SK-MEL-5 (cell line): ENCODE measurements around the gene ZNF185. TPM values are rescaled to one million over a fixed set of nuclear protein-coding genes. Genes with fewer than 3 reads are reported as not detected.
A peak's percentile ranks its signal among the peaks of the same experiment; 100 is the strongest.

ENCODE experiments used
- DNase-seq: peaks from one replicate; pipeline ENCODE4 v3.0.0-alpha.2; 2016; ENCODE audit warnings: low read depth, low spot score
- in situ Hi-C: cut with HindIII; loops from 2 replicates; pipeline ENCODE4 v1.10.0; 2016; ENCODE audit warnings: low sequenced_read_pairs, high pct_unique_total_duplicates, low pct_unique_long_range_greater_than_20kb
- polyA plus RNA-seq, 2 experiments: library from polyadenylated mRNA; depleted of rRNA; stranded (reverse); fragments of >200 nt; gene quantifications; 2 replicates each; pipeline ENCODE4 v1.2.3, GENCODE V29; 2015
- total RNA-seq: library from RNA; depleted of rRNA; stranded (reverse); fragments of >200 nt; shearing (Covaris generic); gene quantifications from 2 replicates; pipeline ENCODE4 v1.2.3, GENCODE V29; 2014; rRNA removed

ZNF185 gene
- 0.56 and 0.92 TPM in 2 replicates for total RNA-seq
- 1.6 and 1.8 TPM in 2 replicates for polyA plus RNA-seq (2015; cell fraction: cytosol; rRNA removed)
- 0.65 and 0.86 TPM in 2 replicates for polyA plus RNA-seq (2015; cell fraction: nucleus; rRNA removed)

GRCh38 chrX:152897222-152898131, at the start of gene ZNF185:
Gene ZNF185, plus strand, starts transcription at chrX:152898067. Its CDS starts 16,423 bp downstream, at chrX:152914490.
- DNase-seq = no peak
- in situ Hi-C loops = no loop called here

DNA sequence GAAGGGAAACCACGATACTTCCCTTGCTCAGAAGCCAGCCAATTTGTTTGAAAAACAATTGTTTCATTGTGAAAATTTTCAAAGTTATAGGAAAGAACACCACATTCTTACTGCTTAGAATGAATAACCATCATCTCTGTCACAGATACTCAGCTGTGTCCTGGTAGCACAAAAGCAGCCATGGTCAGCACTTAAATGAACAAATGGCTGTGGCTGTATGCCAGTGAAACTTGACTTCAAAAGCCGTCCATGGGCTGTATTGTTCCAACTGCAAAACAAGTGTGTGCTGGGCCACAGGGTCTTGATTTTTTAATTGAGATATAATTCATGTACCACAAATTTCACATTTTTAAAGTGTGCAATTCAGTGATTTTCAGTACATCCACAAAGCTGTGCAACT, 47.4 kb upstream of the ZNF185 start:
- in situ Hi-C loops = no loop called here
- DNase-seq = no peak

GRCh38 chrX:152853986-152854385, 43.9 kb upstream of the ZNF185 start:
- in situ Hi-C loops = no loop called here
- no peak for DNase-seq

DNA sequence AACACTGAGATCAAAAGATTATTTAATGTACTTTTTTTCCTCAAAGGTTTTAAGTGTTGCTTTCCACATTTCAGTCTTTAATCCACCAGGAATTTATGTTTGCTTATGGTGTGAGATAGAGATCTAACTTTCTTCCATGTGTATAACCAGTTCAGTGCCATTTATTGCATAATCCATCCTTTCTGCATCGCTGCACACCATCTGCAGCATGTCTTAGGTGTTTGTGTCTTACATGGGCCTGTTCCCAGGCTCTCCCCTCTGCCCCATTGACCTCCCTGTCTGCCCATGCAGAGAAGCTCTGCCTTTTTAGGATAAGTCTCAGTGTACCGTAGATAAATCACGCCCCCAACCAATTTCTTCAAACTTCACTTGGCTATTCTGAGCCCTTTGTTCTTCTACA, 36.8 kb upstream of the ZNF185 start:
- DNase-seq = no peak
- in situ Hi-C loops = no loop called here

- DNase-seq = no peak
- in situ Hi-C loops = no loop called here
These were observed 36.0 kb upstream of the ZNF185 start for GRCh38 chrX:152861826-152862225.

- in situ Hi-C loops = no loop called here
- DNase-seq = no peak
These were observed 32.5 kb upstream of the ZNF185 start for GRCh38 chrX:152865232-152865920.

GRCh38 chrX:152866386-152866785, 31.5 kb upstream of the ZNF185 start:
- in situ Hi-C loops = no loop called here
- DNase-seq = no peak

DNA sequence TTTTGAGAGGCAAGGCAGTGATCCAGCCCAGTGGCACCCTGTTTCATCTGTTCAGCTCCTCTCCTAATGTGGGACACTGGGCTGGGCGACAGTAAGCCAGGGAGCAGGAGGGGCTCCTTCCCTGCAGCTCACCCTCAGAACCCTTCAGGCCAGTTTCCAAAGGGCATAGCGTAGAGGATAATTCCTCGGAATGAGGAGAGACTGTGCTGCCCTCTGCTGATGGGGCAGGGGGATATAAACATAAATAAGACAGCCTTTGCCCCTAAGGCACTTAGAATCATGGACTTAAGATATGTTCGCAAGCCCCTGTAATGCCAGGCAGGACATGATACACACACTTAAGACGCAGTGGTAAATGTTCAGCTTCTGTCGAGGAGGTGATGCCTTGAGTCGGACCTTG, 27.9 kb upstream of the ZNF185 start:
- peak; percentile 34 for DNase-seq
- in situ Hi-C loops = no loop called here

DNA sequence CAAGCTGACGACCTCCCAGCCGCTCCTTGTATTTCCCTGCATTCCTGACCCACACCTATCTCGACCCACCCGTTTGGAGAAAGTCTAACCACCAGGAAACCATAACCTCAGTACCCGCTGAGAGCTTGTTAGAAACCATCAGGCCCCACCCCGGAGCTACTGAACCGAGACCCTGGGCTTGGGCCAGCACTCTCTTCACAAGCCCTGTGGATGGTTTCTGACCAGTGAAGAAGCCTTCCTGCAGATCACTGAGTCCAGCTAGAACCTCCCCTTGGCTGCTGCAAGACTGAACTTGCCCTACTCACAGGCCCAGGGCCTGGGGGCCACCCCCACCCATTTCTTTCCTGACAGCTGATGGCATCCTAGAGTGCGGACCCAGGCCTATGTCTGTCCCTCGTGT, 26.6 kb upstream of the ZNF185 start:
- in situ Hi-C loops = no loop called here
- DNase-seq = no peak

DNA sequence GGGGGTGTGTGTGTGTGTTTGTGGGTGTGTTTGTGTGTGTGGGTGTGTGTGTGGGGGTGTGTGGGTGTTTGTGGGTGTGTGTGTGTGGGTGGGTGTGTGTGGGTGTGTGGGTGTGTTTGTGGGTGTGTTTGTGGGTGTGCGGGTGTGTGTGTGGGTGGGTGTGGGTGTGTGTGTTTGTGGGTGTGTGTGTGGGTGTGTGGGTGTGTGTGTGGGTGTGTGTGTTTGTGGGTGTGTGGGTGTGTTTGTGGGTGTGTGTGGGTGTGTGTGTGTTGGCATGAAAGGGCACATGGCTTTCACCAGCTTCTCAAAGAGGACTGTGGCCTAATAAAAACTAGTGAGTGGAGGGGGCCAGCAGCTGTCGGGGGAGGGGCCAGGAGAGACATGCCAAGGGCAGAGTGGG, 25.3 kb upstream of the ZNF185 start:
- in situ Hi-C loops = no loop called here
- DNase-seq = no peak

GRCh38 chrX:152873361-152873760, 24.5 kb upstream of the ZNF185 start:
- in situ Hi-C loops = no loop called here
- no peak for DNase-seq

GRCh38 chrX:152876931-152877840, 20.7 kb upstream of the ZNF185 start:
- in situ Hi-C loops = no loop called here

GRCh38 chrX:152878976-152879755, 18.7 kb upstream of the ZNF185 start:
- in situ Hi-C loops = no loop called here

More at GRCh38 chrX:152876931-152877840, 20.7 kb upstream of the ZNF185 start:
- no peak for DNase-seq

DNA sequence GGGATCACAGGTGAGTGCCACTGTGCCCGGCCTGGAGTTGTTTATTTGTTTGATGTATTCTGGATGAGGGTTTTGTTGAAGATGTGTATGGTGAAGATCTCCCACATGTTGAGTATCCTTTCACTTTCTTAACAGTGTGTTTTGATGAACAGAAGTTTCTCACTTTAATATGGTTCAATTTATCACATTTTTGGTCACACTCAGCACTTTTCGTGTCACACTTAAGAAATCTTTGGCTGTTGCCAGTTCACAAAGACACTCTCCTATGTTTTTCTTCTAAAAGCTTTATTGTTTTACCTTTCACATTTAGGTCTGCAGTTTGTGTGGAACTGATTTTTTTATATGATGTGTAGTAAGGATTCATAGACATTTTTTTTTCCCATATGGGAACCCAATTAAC, 16.6 kb upstream of the ZNF185 start:
- in situ Hi-C loops = no loop called here
- no peak for DNase-seq

More at GRCh38 chrX:152878976-152879755, 18.7 kb upstream of the ZNF185 start:
- no peak for DNase-seq

DNA sequence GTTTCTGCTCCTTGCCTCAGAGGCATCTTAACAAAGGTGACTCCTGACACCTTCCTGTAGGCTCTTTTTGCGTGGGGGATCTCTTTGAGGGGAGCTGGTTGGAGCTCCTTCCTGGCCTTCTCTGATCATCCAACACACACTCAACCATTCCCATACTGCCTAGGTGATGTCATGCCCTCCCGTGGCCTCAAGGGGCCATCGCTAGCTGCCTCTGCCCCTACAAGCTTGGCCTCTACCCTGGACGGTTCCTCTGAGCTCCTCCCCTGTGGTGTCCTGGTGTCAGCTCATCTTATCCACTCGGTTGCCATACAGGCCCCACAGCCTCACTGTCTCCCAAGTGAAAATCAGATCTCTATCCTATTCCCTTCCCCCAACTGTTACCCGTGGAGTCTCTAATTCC, 13.7 kb upstream of the ZNF185 start:
- in situ Hi-C loops = no loop called here

DNA sequence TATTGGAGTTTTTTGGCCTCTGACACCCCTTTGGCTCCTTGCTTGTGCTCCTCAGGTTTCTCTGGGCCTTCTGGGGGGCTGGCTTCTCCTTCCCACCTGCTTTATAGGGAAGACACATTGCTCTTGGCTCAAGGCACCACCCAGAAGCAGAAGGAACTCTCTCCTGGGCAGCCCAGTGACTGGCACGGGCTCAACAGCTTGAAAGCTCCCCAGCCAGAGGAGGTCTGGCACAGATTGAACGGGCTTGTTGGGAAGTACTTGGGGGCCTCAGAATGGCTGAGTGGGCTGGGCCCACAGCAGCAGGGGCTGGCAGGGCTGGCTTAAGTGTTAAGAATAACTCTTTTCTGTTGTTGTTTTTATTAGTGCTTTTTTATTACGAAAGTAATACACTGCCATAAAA, 11.2 kb upstream of the ZNF185 start:
- in situ Hi-C loops = no loop called here
- DNase-seq = no peak

More for the DNA sequence above, 13.7 kb upstream of the ZNF185 start:
- no peak for DNase-seq

DNA sequence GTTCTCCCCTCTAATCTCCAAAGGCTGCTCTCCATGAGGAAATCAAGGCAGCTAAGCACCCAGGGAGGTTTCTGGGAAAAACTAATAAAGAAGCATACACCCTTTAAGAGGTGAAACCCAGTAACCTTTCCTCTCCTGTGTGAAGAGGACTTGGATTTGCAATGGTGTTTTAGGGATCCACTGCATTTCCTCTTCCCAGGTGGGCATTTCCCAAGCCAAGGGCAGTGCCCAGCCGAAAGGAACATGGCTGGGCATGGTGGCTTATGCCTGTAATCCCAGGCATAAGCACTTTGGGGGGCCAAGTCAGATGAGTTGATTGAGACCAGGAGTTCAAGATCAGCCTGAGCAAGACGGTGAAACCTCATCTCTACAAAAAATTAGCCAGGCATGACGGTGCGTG, 5.4 kb upstream of the ZNF185 start:
- in situ Hi-C loops = no loop called here
- DNase-seq = no peak
